Psoas muscle (tissue), 8 donors: Measurements from ENCODE around the gene NIPSNAP3A. TPM values are rescaled to one million over a fixed set of nuclear protein-coding genes. Genes with fewer than 3 reads are reported as not detected.

Source experiments
- ATAC-seq, 4 donors: fragments of 200-7000 bp; cut with Tn5 transposase; one replicate each; pipeline ENCODE4 v1.9.1; 2020; ENCODE audit warnings: moderate library complexity in 3 of 4, mild to moderate bottlenecking in 2 of 4
- DNase-seq, 2 donors: peaks; one replicate each; pipeline ENCODE4 v3.0.0-alpha.2; 2020
- H3K27ac ChIP-seq: fragments of 200-600 bp; one replicate; pipeline ENCODE4 v1.8.0; 2022
- H3K27me3 ChIP-seq, 3 donors: fragments of 200-600 bp in 1 of 3; one replicate each; pipeline versions ENCODE4 v1.6.1 to v1.8.0; 2013 to 2022; ENCODE audit warnings: low read length in 2 of 3, mild to moderate bottlenecking in 2 of 3, moderate library complexity in 1 of 3; ENCODE audit not compliant: insufficient read depth in 3 of 3
- H3K36me3 ChIP-seq, 2 donors: fragments of 200-600 bp in 1 of 2; one replicate each; pipeline versions ENCODE4 v1.6.1 to v1.8.0; 2013 to 2022; ENCODE audit warnings: low read depth in 1 of 2, mild to moderate bottlenecking in 1 of 2, moderate library complexity in 1 of 2; ENCODE audit not compliant: insufficient read depth in 1 of 2
- H3K4me1 ChIP-seq: fragments of 200-600 bp; one replicate; pipeline ENCODE4 v1.8.0; 2022
- H3K4me3 ChIP-seq: fragments of 200-600 bp; one replicate; pipeline ENCODE4 v1.8.0; 2022; ENCODE audit warnings: mild to moderate bottlenecking
- H3K9me3 ChIP-seq: fragments of 200-600 bp; one replicate; pipeline ENCODE4 v1.8.0; 2022
- WGBS, 3 donors: extraction: QIAGEN DNeasy Blood & Tissue Kit; methylation state at CpG; one replicate each; pipeline versions ENCODE4 v1.1.6 to v1.1.7; 2013; 5-methylcytosine and 5-hydroxymethylcytosine counted together
- intact Hi-C, 2 donors: fragments of 100-400 bp; cut with DNase I; formaldehyde crosslinking; loops; one replicate each; pipeline versions ENCODE4 v1.11.0 to v1.14.2; 2022
- polyA plus RNA-seq, 3 donors: library from polyadenylated mRNA; stranded (reverse); fragments of 200-250 nt; gene quantifications; one replicate each; pipeline ENCODE4 v1.2.3, GENCODE V29; 2013
- total RNA-seq, 4 donors: library from RNA; stranded (reverse); fragmentation: NEBNext Ultra II Directional in 2 of 4; extraction: Animal tissue kit (Norgen Biotek cat#: 25700) in 2 of 4; gene quantifications; one replicate each; pipeline versions ENCODE4 v1.2.1 to v1.2.4, GENCODE V29; 2021 to 2023
- TF ChIP-seq, protein P1 (sequence below): fragments of 200-600 bp; IDR thresholded peaks from one replicate; pipeline ENCODE4 v1.8.0; 2022; ENCODE audit warnings: antibody characterized with exemption
- donor health status: healthy with polysubstance abuse.
- donor health status: DM: no; HTN: no; CAD: no; lungs with moderate emphysema.
- donor health status: Bipolar disorder and iron deficiency.
- donor health status: healthy.
- donor health status: DM: yes; HTN: yes; CAD: no.
- donor health status: DM: no; HTN: no; CAD: no.
- donor health status: DM: no; HTN: no; CAD: no.
- donor health status: DM: yes; HTN: yes; CAD: no.

The NIPSNAP3A gene
- total and polyA plus RNA-seq, 7 donors: 4.3 to 19.8 (median 9.3) TPM

DNA sequence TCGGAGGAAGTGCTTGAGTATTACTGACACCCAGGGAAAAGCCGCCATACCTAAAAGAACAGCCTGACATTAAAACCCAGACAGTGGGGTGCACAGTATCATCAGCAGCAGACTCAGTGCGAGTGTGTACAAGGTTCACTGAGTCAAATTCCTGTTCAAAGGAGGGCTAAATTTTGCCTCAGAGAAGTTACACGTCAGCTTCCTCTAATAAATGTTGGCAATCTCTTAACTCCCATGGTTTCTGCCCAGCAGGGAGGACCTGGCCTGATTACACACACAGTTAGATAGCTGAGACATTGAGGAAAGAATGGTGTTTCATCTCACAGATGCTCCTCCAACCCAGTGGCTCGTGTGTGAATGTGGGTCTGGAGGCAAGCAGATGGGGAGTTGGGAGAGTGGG is 54.6 kb downstream of the NIPSNAP3A start:
- DNase-seq (no peak), ATAC-seq (peak; percentile 45 to 83 (median 61))
- Histone ChIP-seq H3K4me1 (no peaks in the 10 kb centered on the region), H3K9me3 (no peaks in the 10 kb centered on the region), H3K27me3 (no peaks in the 10 kb centered on the region), H3K4me3 (no peak overlapping the region), H3K27ac (peak overlapping the region; percentile 30), H3K36me3 (peaks cover 31 to 99% of the 10 kb centered on the region in 2 donors)
- intact Hi-C loops: no loop called here
- TF ChIP-seq, protein P1, sequence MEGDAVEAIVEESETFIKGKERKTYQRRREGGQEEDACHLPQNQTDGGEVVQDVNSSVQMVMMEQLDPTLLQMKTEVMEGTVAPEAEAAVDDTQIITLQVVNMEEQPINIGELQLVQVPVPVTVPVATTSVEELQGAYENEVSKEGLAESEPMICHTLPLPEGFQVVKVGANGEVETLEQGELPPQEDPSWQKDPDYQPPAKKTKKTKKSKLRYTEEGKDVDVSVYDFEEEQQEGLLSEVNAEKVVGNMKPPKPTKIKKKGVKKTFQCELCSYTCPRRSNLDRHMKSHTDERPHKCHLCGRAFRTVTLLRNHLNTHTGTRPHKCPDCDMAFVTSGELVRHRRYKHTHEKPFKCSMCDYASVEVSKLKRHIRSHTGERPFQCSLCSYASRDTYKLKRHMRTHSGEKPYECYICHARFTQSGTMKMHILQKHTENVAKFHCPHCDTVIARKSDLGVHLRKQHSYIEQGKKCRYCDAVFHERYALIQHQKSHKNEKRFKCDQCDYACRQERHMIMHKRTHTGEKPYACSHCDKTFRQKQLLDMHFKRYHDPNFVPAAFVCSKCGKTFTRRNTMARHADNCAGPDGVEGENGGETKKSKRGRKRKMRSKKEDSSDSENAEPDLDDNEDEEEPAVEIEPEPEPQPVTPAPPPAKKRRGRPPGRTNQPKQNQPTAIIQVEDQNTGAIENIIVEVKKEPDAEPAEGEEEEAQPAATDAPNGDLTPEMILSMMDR: no peak
- WGBS, 3 donors: 57 to 85% (median 74%) methylated on average over 5 of the region's 5 CpGs

- no peaks in the 10 kb centered on the region for H3K9me3 ChIP-seq
- H3K27ac ChIP-seq: no peak overlapping the region
- peaks cover 28 to 98% of the 10 kb centered on the region in 2 donors for H3K36me3 ChIP-seq
- no peaks in the 10 kb centered on the region for H3K27me3 ChIP-seq
- TF ChIP-seq, protein P1: no peak
- no peak overlapping the region for H3K4me3 ChIP-seq
- WGBS, 3 donors: 51 to 58% (median 54%) methylated on average over 2 of the region's 2 CpGs
- intact Hi-C loops: no loop called here
- ATAC-seq (no peak), DNase-seq (no peak)
- no peaks in the 10 kb centered on the region for H3K4me1 ChIP-seq
Measured at GRCh38 chr9:104802906-104803305, 55.4 kb downstream of the NIPSNAP3A start.

GRCh38 chr9:104805441-104805840 is 58.0 kb downstream of the NIPSNAP3A start:
- Histone ChIP-seq H3K36me3 (peaks cover 24 to 99% of the 10 kb centered on the region in 2 donors), H3K4me1 (peaks cover 8% of the 10 kb centered on the region), H3K4me3 (no peak overlapping the region), H3K9me3 (no peaks in the 10 kb centered on the region), H3K27ac (no peak overlapping the region), H3K27me3 (no peaks in the 10 kb centered on the region)
- TF ChIP-seq, protein P1: no peak
- DNase-seq: no peak
- 94 to 100% (median 95%) methylated on average over 2 of the region's 2 CpGs for WGBS, 3 donors
- intact Hi-C loops: no loop called here
- ATAC-seq: no peak

DNA sequence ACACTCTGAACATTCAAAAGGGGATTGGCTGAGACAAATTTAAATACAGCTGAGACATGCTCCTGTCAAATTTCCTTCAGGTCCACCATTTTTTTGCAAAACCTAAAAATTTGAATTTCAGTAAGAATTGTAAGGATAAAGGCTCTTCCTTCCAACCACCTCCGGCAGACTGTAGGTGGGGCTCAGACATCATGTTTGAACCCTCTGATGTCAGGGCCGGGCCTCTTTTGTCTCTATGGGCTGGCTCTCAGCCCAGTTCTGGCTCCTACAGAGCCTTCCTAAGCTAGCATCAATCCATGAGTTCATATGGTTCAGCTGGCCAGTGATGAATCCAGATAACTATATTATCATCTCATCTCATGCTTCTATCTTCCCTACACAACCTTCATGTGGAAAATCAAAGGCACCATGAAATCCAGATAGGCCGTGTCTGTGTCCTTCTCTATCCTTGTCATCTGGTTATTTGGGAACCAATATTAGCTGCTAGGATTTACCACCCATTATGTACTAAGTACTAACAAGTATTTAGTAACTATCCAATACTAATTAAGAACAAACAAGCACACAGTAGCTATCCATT is 60.6 kb downstream of the NIPSNAP3A start:
- Histone ChIP-seq H3K4me3 (no peak overlapping the region), H3K4me1 (peaks cover 18% of the 10 kb centered on the region), H3K9me3 (no peaks in the 10 kb centered on the region), H3K27me3 (no peaks in the 10 kb centered on the region), H3K36me3 (peaks cover 16 to 94% of the 10 kb centered on the region in 2 donors), H3K27ac (peak overlapping the region; percentile 19)
- 48 to 61% (median 58%) methylated on average over 3 of the region's 3 CpGs for WGBS, 3 donors
- TF ChIP-seq, protein P1: no peak
- intact Hi-C loops: loop anchor here in 1 of 2 donors (2.0 kb wide), 1 partner anchor 349 kb away; no protein-coding TSS in a partner anchor
- peak in 1 of 2 donors; percentile 22 for DNase-seq
- no peak for ATAC-seq

Other genes starting within 250 kb of the NIPSNAP3A start
- not detected for gene OR13F1, start 243.4 kb upstream of the NIPSNAP3A start, total RNA-seq
- gene OR13F1, start 243.4 kb upstream of the NIPSNAP3A start, polyA plus RNA-seq: not detected
- not detected for gene OR13C4, start 220.5 kb upstream of the NIPSNAP3A start, total RNA-seq
- gene OR13C4, start 220.5 kb upstream of the NIPSNAP3A start, polyA plus RNA-seq: not detected
- gene OR13C3, start 210.8 kb upstream of the NIPSNAP3A start, total RNA-seq: not detected
- not detected for gene OR13C3, start 210.8 kb upstream of the NIPSNAP3A start, polyA plus RNA-seq
- gene OR13C8, start 178.5 kb upstream of the NIPSNAP3A start, total RNA-seq: not detected
- not detected for gene OR13C8, start 178.5 kb upstream of the NIPSNAP3A start, polyA plus RNA-seq
- not detected for gene OR13C5, start 148.3 kb upstream of the NIPSNAP3A start, total RNA-seq
- not detected for gene OR13C5, start 148.3 kb upstream of the NIPSNAP3A start, polyA plus RNA-seq
- gene OR13C2, start 142.1 kb upstream of the NIPSNAP3A start, total RNA-seq: not detected
- gene OR13C2, start 142.1 kb upstream of the NIPSNAP3A start, polyA plus RNA-seq: not detected
- not detected for gene OR13C9, start 129.5 kb upstream of the NIPSNAP3A start, total RNA-seq
- not detected for gene OR13C9, start 129.5 kb upstream of the NIPSNAP3A start, polyA plus RNA-seq
- not detected for gene OR13D1, start 53.2 kb upstream of the NIPSNAP3A start, total RNA-seq
- not detected for gene OR13D1, start 53.2 kb upstream of the NIPSNAP3A start, polyA plus RNA-seq
- gene NIPSNAP3B, start 16.4 kb downstream of the NIPSNAP3A start, total RNA-seq: 10 to 100 TPM; 15.1 to 20.3 (median 19.1) TPM
- 10 to 100 TPM in 2 of 3 donors, 1 to 10 TPM in 1; 8.6 to 11.1 (median 10.2) TPM for gene NIPSNAP3B, start 16.4 kb downstream of the NIPSNAP3A start, polyA plus RNA-seq
- 10 to 100 TPM in 2 of 4 donors, 1 to 10 TPM in 2; 8.2 to 26.1 (median 16.2) TPM for gene ABCA1, start 180.5 kb downstream of the NIPSNAP3A start, total RNA-seq
- 1 to 10 TPM; 1.9 to 6.3 (median 3.3) TPM for gene ABCA1, start 180.5 kb downstream of the NIPSNAP3A start, polyA plus RNA-seq